WTC11 (cell line): ENCODE measurements around the gene ACSL1. TPM values are rescaled to one million over a fixed set of nuclear protein-coding genes. Genes with fewer than 3 reads are reported as not detected.
A peak's percentile ranks its signal among the peaks of the same experiment; 100 is the strongest.

Experiments used
- ATAC-seq: fragments of 200-7000 bp; cut with Tn5 transposase; 2 replicates; pipeline ENCODE4 v1.10.0; 2021; ENCODE audit warnings: mild to moderate bottlenecking, moderate library complexity
- CTCF ChIA-PET: fragments of 300-600 bp; sonication (Branson Sonifier 250); formaldehyde crosslinking; loops from one replicate; lab custom pipeline; 2021; ENCODE audit warnings: antibody characterized with exemption; lab: Charles Lee
- POLR2A ChIA-PET: fragments of 350-600 bp; sonication (Branson Sonifier 250); formaldehyde crosslinking; loops from one replicate; lab custom pipeline; 2021; ENCODE audit warnings: antibody characterized with exemption; lab: Charles Lee
- DNase-seq: peaks from one replicate; pipeline ENCODE4 v3.0.0; 2021; ENCODE audit warnings: low spot score
- H3K27ac Mint-ChIP-seq: 2 replicates; pipeline ENCODE4 v1.8.0; 2021; ENCODE audit warnings: mixed read lengths
- H3K27me3 Mint-ChIP-seq: 2 replicates; pipeline ENCODE4 v1.8.0; 2021; ENCODE audit warnings: low read depth, mild to moderate bottlenecking, moderate library complexity, mixed read lengths
- H3K36me3 Mint-ChIP-seq: 2 replicates; pipeline ENCODE4 v1.8.0; 2021; ENCODE audit warnings: mixed read lengths
- H3K4me1 Mint-ChIP-seq: 2 replicates; pipeline ENCODE4 v1.8.0; 2022; ENCODE audit warnings: mixed read lengths
- H3K4me3 Mint-ChIP-seq: 2 replicates; pipeline ENCODE4 v1.8.0; 2021; ENCODE audit warnings: mild to moderate bottlenecking, moderate library complexity, mixed read lengths
- H3K9me3 Mint-ChIP-seq: 2 replicates; pipeline ENCODE4 v1.8.0; 2021; ENCODE audit warnings: mixed read lengths
- AFF4 ChIP-seq: sonication (generic); formaldehyde crosslinking; IDR thresholded peaks from 2 replicates; pipeline ENCODE4 v1.8.1; 2023; ENCODE audit warnings: mild to moderate bottlenecking, missing genetic modification reagents, borderline replicate concordance
- CREB1 ChIP-seq: sonication (generic); formaldehyde crosslinking; IDR thresholded peaks from 2 replicates; pipeline ENCODE4 v1.8.0; 2023; ENCODE audit warnings: mild to moderate bottlenecking, missing genetic modification reagents
- ETV6 ChIP-seq: sonication (generic); formaldehyde crosslinking; IDR thresholded peaks from 2 replicates; pipeline ENCODE4 v1.8.1; 2022; ENCODE audit warnings: mild to moderate bottlenecking, missing genetic modification reagents
- FOXK1 ChIP-seq: sonication (generic); formaldehyde crosslinking; IDR thresholded peaks from 2 replicates; pipeline ENCODE4 v1.8.0; 2022; ENCODE audit warnings: mild to moderate bottlenecking, moderate library complexity, missing genetic modification reagents
- GRHL2 ChIP-seq: fragments of 250-450 bp; sonication (Bioruptor Pico); IDR thresholded peaks from 2 replicates; pipeline ENCODE4 v1.8.0; 2022; ENCODE audit warnings: mild to moderate bottlenecking, moderate library complexity; ENCODE audit not compliant: insufficient replicate concordance, severe bottlenecking
- HMGA2 ChIP-seq: fragments of 250-450 bp; sonication (Bioruptor Pico); IDR thresholded peaks from 2 replicates; pipeline ENCODE4 v1.4.0; 2021; ENCODE audit warnings: mild to moderate bottlenecking, moderate library complexity
- NR2C2 ChIP-seq: sonication (generic); formaldehyde crosslinking; IDR thresholded peaks from 2 replicates; pipeline ENCODE4 v1.8.0; 2022; ENCODE audit warnings: mild to moderate bottlenecking, missing genetic modification reagents
- NR3C1 ChIP-seq: sonication (generic); formaldehyde crosslinking; conservative IDR thresholded peaks from 2 replicates; pipeline ENCODE4 v1.8.1; 2023; ENCODE audit warnings: low read depth, mild to moderate bottlenecking, missing genetic modification reagents
- OVOL2 ChIP-seq: fragments of 250-450 bp; sonication (Bioruptor Pico); IDR thresholded peaks from 2 replicates; pipeline ENCODE4 v1.9.0; 2021; ENCODE audit warnings: mild to moderate bottlenecking, borderline replicate concordance
- RELA ChIP-seq: sonication (generic); formaldehyde crosslinking; IDR thresholded peaks from 2 replicates; pipeline ENCODE4 v1.8.1; 2022; ENCODE audit warnings: missing genetic modification reagents, mild to moderate bottlenecking, borderline replicate concordance
- RORB ChIP-seq: fragments of 250-450 bp; sonication (Bioruptor Pico); IDR thresholded peaks from 2 replicates; pipeline ENCODE4 v1.9.0; 2021; ENCODE audit warnings: mild to moderate bottlenecking
- SMAD4 ChIP-seq: sonication (generic); formaldehyde crosslinking; IDR thresholded peaks from 2 replicates; pipeline ENCODE4 v1.8.0; 2022; ENCODE audit warnings: mild to moderate bottlenecking, missing genetic modification reagents
- SOX15 ChIP-seq: fragments of 250-450 bp; sonication (Bioruptor Pico); IDR thresholded peaks from 2 replicates; pipeline ENCODE4 v1.9.0; 2021; ENCODE audit warnings: mild to moderate bottlenecking
- SP1 ChIP-seq: sonication (generic); formaldehyde crosslinking; conservative IDR thresholded peaks from 2 replicates; pipeline ENCODE4 v1.8.1; 2022; ENCODE audit warnings: missing genetic modification reagents
- ZBTB21 ChIP-seq: sonication (generic); formaldehyde crosslinking; IDR thresholded peaks from 2 replicates; pipeline ENCODE4 v1.8.1; 2023; ENCODE audit warnings: mild to moderate bottlenecking, missing genetic modification reagents, borderline replicate concordance
- ZMAT4 ChIP-seq: fragments of 250-450 bp; sonication (Bioruptor Pico); IDR thresholded peaks from 2 replicates; pipeline ENCODE4 v1.9.0; 2021; ENCODE audit warnings: mild to moderate bottlenecking
- ZNF219 ChIP-seq: sonication (generic); formaldehyde crosslinking; IDR thresholded peaks from 2 replicates; pipeline ENCODE4 v1.8.0; 2023; ENCODE audit warnings: missing genetic modification reagents, mild to moderate bottlenecking, borderline replicate concordance
- ZNF263 ChIP-seq: sonication (generic); formaldehyde crosslinking; IDR thresholded peaks from 2 replicates; pipeline ENCODE4 v1.8.1; 2022; ENCODE audit warnings: low read depth, mild to moderate bottlenecking, moderate library complexity, missing genetic modification reagents
- ZNF671 ChIP-seq: fragments of 250-450 bp; sonication (Bioruptor Pico); IDR thresholded peaks from 2 replicates; pipeline ENCODE4 v1.8.0; 2021; ENCODE audit warnings: mild to moderate bottlenecking
- total RNA-seq: library from RNA; stranded (reverse); gene quantifications from 3 replicates; pipeline ENCODE4 v1.2.3, GENCODE V29; 2021
- TF ChIP-seq, protein P1 (sequence below): sonication (generic); formaldehyde crosslinking; IDR thresholded peaks from 2 replicates; pipeline ENCODE4 v1.8.0; 2022; ENCODE audit warnings: mild to moderate bottlenecking, missing genetic modification reagents

ACSL1 gene
- total RNA-seq, 1 experiment from 2014 or later = 6.6 TPM

DNA sequence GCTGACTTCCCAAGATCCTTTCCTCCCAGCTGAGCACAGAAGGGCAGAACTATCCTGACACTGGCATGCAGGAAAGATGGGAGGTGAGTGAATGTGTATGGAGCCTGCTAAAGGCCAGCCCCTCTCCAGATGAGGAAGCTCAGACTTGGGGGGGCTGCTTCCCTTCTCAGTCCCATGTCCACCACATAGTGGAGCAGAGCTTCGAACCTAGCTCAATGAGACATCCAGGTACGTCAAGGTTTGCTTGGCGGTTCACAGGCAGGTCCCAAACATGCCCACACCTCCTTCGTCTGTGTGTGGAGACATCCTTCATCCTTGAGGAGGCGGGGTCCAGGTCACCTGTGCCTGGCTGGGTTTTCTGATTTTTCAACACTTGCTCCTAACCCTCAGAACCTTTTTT is 31.3 kb downstream of the ACSL1 start:
- H3K27ac Mint-ChIP-seq = no peak overlapping the region
- peaks cover 17% of the 10 kb centered on the region for H3K4me1 Mint-ChIP-seq
- H3K36me3 Mint-ChIP-seq = peaks cover 10% of the 10 kb centered on the region
- DNase-seq (no peak), ATAC-seq (no peak)
- POLR2A ChIA-PET = no interaction called here
- no peak overlapping the region for H3K4me3 Mint-ChIP-seq
- H3K27me3 Mint-ChIP-seq = peaks cover 2% of the 10 kb centered on the region
- CTCF ChIA-PET = no interaction called here
- no peak for TF ChIP-seq SP1
- no peak for TF ChIP-seq RELA
- TF ChIP-seq NR3C1 = no peak
- no peak for TF ChIP-seq SMAD4
- TF ChIP-seq RORB (CRISPR knock-in tag) = no peak
- no peak for TF ChIP-seq CREB1 (CRISPR knock-in tag)
- TF ChIP-seq, all 79 proteins: peak for 0
- peaks cover 22% of the 10 kb centered on the region for H3K9me3 Mint-ChIP-seq

GRCh38 chr4:184793735-184794355 is 31.9 kb downstream of the ACSL1 start:
- H3K36me3 Mint-ChIP-seq = peaks cover 10% of the 10 kb centered on the region
- ChIA-PET CTCF (interaction anchor here (0.9 kb wide), 1 partner anchor 48 kb away, joined by 3 read pairs; no protein-coding TSS in a partner anchor), POLR2A (no interaction called here)
- no peak overlapping the region for H3K4me3 Mint-ChIP-seq
- H3K27me3 Mint-ChIP-seq = peaks cover under 1% of the 10 kb centered on the region
- TF ChIP-seq ZNF219 (CRISPR knock-in tag) (no peak), GRHL2 (no peak), ZBTB21 (CRISPR knock-in tag) (no peak), NR2C2 (no peak)
- TF ChIP-seq, protein P1, sequence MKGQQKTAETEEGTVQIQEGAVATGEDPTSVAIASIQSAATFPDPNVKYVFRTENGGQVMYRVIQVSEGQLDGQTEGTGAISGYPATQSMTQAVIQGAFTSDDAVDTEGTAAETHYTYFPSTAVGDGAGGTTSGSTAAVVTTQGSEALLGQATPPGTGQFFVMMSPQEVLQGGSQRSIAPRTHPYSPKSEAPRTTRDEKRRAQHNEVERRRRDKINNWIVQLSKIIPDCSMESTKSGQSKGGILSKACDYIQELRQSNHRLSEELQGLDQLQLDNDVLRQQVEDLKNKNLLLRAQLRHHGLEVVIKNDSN = no peak
- no peak overlapping the region for H3K27ac Mint-ChIP-seq
- DNase-seq (no peak), ATAC-seq (no peak)
- peaks cover 17% of the 10 kb centered on the region for H3K4me1 Mint-ChIP-seq
- H3K9me3 Mint-ChIP-seq = peaks cover 22% of the 10 kb centered on the region

GRCh38 chr4:184792950-184793555 is 32.7 kb downstream of the ACSL1 start:
- TF ChIP-seq AFF4 (CRISPR knock-in tag) (no peak), ZNF671 (CRISPR knock-in tag) (no peak)
- CTCF ChIA-PET = interaction anchor here (0.9 kb wide), 2 partner anchors 13 to 48 kb away, joined by 3 read pairs; no protein-coding TSS in a partner anchor
- H3K4me1 Mint-ChIP-seq = peaks cover 17% of the 10 kb centered on the region
- peaks cover 22% of the 10 kb centered on the region for H3K9me3 Mint-ChIP-seq
- H3K27ac Mint-ChIP-seq = no peak overlapping the region
- ATAC-seq (peak; percentile 16; the same call in 1 of the 2 replicates), DNase-seq (no peak)
- peaks cover 10% of the 10 kb centered on the region for H3K36me3 Mint-ChIP-seq
- POLR2A ChIA-PET = no interaction called here
- H3K4me3 Mint-ChIP-seq = no peak overlapping the region
- H3K27me3 Mint-ChIP-seq = no peaks in the 10 kb centered on the region; the same call in none of the 2 replicates

GRCh38 chr4:184792334-184792733 is 33.4 kb downstream of the ACSL1 start:
- CTCF ChIA-PET = interaction anchor here (0.9 kb wide), 1 partner anchor 14 kb away, joined by 3 read pairs; no protein-coding TSS in a partner anchor
- no peak for DNase-seq
- POLR2A ChIA-PET = no interaction called here
- no peaks in the 10 kb centered on the region; the same call in none of the 2 replicates for H3K27me3 Mint-ChIP-seq
- no peak overlapping the region for H3K27ac Mint-ChIP-seq
- peaks cover 21% of the 10 kb centered on the region for H3K9me3 Mint-ChIP-seq
- ATAC-seq = no peak
- H3K4me3 Mint-ChIP-seq = no peak overlapping the region
- peaks cover 17% of the 10 kb centered on the region for H3K4me1 Mint-ChIP-seq
- peaks cover 10% of the 10 kb centered on the region for H3K36me3 Mint-ChIP-seq
- TF ChIP-seq OVOL2 (CRISPR knock-in tag) = no peak
- no peak for TF ChIP-seq ZNF219 (CRISPR knock-in tag)
- TF ChIP-seq ETV6 = no peak
- TF ChIP-seq SOX15 = no peak
- TF ChIP-seq FOXK1 (CRISPR knock-in tag) = no peak
- no peak for TF ChIP-seq ZMAT4 (CRISPR knock-in tag)
- TF ChIP-seq, protein P1 = no peak
- no peak for TF ChIP-seq HMGA2 (CRISPR knock-in tag)
- no peak for TF ChIP-seq ZBTB21 (CRISPR knock-in tag)
- no peak for TF ChIP-seq ZNF263 (CRISPR knock-in tag)
